Measurements from ENCODE around the gene TSPAN14.
"Not testable (repeated sequence)": the region's sequence is repeated elsewhere in the genome, so short reads cannot be mapped to it uniquely, and the experiment has no call there.

TSPAN14 gene

DNA sequence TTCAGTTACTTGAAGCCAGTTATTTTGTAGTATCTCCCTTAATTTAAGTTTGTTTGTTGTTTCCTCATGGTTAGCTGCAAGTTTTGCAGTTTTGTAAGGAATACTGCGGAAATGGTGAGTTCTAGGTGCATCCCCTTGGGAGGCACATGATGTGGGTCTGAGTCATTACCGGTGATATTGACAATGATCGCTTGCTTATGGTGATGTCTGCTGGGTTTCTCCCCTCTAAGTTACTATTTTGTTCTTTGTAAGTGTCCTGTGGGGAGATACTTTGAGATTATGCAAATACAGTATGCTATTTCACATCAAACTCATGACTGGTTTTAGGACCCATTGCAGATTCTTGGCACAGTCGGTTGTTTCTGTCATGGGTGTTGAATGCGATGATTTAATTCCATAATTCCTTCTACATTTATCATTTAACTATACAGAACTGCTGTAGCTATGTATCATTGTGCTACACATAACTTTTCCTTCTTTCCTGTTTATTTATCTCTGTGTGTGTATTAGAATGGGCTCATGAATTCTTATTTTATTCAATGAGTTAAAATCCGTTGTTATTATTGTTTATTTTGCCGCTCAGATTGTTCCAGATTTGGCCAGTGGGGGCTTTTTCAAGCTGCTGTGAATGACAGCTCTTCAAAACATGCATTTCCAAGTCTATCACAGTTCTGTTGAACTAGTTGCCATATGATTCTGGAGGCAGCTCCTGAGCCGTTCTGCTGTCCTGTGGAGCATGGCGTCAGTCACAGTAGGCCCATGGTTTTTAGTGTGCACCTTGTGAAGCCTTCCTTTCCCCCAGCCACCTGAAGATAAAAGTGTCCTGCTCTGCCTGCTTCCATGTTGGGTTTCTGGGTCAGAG lies 18.4 kb downstream of the TSPAN14 start:
- no peak for DNase-seq

DNA sequence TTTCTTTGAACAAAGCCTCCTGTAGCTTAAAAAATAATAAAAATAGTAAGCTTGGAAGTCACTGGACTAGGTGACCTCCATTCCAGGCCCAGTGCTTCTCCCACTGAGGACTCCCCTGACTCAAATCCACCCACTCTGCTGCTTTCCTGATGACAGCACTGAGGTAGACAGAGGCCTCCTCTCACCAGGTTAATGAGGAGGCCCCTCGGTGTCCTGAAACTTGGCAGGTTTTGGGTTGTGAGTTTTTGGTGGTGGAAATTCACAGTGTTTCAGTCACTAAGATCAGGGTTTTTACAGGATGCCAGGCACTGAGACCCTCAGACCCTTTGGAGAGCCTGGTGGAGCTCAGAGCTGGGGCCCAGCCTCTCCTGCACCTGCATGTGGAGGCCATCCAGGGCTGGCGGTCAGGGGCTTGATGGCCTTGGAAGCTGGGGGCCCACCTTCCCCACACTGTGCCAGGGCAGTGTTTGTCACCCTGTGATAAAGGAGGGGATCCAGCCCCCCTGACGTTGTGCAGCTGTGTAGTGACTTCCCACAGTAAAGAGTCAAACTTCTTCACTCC lies 19.1 kb downstream of the TSPAN14 start:
- DNase-seq: no peak

DNA sequence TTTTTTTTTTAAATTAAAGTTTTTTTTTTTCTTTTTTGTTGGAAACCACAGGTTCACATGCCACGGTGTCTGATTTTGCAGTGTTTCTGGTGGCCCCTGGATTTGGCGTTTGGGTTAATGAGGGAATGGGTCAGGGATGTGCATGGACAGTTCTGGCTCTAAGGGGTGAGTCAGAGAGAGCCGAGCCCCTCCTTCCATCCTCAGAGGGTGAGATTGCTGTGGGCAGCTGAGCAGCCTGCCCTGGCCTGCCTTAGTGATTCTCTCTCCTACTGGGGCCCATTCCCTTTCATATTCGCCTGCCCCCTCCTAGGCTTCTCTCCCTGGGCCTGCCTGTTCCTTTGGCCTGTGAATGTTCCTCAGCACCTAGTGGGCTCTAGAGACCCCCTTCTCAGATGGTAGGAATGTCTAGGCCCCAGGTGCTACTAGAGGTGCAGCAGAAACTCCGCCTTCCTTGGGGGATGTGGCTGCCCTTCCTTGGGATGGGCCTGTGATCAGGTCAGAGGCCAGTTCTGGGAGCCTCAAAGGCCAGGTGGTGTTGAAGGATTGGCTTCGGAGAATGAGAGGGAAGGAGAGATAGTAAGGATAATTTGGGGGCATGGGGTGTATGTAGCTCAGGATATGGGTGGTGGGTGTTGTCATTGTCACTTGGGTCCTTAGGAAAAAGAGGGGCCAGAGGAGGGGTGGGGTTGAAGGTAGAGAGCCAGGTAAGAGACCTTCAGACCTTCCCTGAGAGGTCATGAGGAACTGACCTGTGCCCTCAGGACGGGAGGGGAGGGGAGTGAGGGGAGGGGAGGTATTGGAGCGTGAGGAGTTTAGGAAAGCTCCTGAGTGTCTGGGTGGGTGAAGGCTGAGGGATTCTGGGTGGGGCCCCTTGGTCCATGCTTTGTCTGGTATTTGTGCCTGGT lies 19.8 kb downstream of the TSPAN14 start:
- DNase-seq: no peak

DNA sequence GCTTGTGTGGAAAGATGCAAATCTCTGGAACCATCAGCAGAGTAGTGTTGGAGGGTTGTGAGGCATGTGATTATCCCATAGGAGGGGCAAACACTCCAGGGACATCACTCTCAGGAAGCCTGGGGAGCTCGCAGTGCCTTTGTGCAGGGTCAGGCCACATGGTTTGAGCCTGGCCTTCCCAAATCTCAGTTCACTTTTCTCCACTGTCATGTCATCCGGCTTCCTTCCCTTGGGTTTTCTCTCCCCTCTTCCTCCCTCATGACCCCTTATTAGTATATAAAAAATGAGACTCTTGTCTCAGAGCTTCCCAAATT lies 20.4 kb downstream of the TSPAN14 start:
- no peak for DNase-seq

DNA sequence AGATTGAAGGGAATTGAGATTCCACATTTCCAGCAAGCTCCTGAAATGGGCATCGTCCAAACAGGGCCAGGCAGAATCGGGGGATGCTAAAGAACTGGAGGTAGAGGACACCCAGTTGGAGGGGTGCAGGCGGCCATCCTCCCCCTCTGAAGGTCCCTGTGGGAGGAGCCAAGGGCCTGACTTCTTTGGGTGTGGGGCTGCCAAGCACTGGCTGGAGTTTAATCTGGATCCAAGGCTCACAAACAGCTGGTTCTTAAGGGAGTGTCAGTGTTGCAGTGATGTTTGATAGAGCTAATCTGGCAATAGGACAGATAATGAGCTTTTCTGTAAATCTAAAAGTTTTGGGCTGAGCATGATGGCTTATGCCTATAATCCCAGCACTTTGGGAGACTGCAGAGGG lies 20.8 kb downstream of the TSPAN14 start:
- DNase-seq: no peak

DNA sequence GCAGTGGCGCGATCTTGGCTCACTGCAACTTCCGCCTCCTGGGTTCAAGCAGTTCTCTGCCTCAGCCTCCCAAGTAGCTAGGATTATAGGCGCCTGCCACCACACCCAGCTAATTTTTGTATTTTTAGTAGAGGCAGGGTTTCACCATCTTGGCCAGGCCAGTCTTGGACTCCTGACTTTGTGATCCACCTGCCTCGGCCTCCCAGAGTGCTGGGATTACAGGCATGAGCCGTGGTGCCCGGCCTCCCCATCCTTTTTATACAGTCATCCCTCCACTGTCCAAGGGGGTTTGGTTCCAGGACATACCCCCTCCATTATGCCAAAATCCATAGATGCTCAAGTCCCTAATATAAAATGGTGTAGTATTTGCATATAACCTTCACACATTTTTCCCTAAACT lies 21.5 kb downstream of the TSPAN14 start:
- DNase-seq: not testable (repeated sequence)

DNA sequence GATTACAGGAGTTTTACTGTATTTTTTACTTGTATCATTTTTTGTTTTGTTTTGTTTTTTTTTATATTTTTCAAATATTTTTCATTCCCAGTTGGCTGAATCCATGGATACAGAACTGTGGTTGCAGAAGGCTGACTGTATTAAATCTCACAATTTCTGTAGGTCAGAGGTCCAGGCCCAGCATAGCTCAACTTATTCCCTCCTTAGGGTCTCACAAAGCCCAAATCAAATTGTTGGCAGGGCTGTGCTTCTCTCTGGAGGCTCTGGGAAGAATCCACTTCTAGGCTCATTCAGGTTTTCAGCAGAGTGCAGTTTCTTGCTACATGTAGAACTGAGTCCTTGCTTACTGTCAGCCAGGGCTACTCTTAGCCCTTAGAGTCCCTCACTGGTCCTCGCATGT lies 22.6 kb downstream of the TSPAN14 start:
- DNase-seq: no peak

DNA sequence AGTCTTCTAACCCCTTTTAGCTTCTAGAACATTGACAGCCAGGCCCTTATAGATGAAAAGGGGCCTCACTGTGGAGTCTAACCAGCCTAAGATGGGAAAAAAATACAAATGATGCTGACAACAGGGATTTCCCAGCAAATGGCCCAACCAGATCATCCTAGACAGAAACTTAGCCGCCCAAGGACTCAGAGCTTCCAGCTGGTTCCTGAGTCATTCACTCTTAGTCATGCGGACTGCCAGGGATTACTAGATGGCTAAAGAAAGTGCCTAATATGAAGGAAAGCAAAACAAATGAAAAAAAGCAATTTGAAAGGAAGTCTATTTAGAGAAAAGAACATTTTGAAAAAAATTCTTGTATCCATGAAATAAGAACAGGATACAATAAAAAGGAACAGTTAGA lies 23.7 kb downstream of the TSPAN14 start:
- DNase-seq: no peak

DNA sequence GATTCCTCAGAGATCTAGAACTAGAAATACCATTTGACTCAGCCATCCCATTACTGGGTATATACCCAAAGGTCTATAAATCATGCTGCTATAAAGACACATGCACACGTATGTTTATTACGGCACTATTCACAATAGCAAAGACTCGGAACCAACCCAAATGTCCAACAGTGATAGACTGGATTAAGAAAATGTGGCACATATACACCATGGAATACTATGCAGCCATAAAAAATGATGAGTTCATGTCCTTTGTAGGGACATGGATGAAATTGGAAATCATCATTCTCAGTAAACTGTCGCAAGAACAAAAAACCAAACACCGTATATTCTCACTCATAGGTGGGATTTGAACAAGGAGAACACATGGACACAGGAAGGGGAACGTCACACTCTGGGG lies 26.3 kb downstream of the TSPAN14 start:
- not testable (repeated sequence) for DNase-seq

DNA sequence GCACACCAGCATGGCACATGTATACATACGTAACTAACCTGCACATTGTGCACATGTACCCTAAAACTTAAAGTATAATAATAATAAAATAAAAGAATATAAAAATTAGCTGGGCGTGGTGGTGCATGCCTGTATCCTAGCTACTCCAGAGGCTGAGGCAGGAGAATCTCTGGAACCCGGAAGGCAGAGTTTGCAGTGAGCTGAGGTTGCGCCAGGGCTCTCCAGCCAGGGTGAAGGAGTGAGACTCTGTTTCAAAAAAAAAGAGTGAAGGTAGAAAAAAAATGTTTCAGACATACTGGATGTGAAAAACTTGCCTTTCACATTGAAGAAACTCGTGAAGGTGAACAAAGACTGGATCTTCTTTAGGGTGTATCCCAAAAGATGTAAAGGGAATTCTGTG lies 26.7 kb downstream of the TSPAN14 start:
- no peak for DNase-seq

DNA sequence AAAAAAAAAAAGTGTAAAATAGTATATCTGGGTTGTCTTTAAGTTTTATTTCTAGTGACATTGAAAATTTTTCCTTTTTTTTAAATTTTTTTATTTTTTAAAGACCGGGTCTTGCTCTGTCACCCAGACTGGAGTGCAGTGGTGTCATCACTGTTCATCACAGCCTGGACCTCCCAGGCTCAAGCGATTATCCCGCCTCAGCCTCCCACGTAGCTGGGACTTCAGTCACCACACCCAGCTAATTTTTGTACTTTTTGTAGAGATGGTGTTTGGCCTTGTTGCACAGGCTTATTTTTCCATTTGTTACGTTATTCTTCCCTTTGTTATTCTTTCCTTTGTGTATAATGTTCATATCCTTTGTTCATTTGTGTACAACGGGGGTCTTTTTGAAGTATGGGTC lies 30.1 kb downstream of the TSPAN14 start:
- no peak for DNase-seq

DNA sequence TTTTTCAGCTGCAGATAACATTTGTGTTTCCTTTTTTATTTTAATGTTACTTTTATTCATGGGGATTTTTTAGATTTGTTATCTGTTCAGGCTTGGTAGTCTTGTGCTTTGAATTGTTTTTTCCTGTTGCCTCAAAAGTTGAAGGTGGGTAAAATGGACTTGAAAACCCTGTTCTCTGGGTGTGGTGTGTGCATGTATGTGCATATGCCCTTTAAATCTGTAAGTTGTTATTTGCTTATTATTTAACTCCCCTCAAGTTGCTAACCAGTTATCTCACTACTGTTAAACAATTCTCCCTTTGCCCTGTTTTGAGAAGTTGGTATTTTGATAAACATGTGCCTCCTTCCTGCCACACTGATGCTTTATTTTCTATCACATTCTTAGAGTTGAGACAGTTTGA lies 30.6 kb downstream of the TSPAN14 start:
- no peak for DNase-seq

DNA sequence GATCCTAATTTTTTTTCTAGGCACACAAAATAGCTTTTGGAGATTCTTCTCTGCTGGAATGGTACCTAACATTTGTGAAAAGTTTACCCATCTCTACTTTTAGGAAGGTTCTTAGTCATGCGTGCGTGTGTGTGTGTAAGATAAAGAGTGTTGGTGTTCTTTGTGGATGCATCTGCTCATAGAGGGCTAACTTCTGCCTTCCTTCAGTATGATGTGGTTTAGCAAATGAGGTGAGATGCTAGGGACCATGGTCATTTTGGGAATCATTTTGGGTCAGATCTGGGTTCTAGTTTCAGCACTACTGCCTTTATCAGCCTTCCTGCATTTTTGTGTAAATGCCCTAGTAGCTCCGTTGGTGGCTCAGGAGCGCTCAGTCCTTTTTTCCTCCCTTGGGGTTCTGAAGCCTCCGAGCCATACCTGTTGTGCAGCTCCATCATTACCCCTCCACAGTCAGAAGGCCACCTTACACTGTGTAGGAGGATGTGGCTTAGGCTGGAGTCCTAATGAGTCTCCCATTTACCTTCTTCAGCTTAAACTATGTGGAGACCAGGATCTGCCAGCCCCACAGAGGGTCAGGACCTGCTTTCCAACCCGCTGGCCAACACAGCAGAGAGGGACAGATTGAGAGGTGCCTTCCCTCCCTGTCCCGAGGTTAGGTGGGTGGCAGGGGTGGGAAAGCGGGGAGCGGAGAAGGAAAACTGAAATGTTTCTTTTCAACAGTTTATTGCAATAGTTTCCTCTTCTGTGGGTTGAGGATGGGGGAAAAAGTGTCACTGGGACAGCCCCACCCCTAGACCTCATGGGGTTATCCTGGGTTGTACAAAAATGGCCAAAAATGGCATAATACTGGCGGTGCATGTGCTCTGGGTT lies 31.2 kb downstream of the TSPAN14 start:
- DNase-seq: no peak

DNA sequence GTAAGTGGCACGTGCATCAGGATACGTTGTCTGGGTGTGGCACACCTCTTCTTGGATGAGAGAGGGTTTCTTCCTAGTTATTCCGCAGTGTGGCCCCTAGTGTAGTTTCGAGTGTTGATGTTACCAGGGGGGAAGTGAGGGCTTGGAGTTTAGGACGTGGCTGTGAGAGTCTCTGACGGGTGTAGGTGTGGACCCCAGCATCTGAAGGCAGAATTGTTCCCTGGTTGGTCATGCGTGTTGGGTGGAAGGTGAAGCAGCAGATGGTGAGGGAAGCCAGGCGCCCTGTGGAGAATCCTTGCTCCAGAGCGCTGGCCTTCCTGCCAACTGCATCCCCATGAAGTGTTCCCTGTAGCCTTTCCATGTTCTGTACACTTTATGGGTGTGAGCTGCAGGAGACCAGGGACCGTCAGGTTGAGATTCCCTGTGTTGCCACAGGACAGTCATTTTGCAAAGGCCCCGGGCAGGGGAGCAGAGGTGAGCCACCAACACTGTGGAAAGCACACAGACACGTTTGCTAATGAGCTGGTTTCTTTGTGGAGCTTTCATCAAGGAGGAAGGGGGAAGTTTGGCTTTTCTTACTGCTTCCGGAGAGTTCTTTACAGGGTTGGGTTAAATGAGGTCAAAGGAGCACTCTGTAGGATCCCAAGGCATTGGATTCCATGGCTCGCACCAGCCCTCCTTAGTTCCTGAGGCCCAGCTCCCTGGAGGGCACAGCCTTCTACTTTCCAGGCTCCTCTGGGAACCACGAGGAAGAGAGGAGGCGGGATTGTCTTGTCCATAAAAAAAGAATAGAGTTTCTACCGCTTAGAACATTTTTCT lies 32.0 kb downstream of the TSPAN14 start:
- DNase-seq: no peak

DNA sequence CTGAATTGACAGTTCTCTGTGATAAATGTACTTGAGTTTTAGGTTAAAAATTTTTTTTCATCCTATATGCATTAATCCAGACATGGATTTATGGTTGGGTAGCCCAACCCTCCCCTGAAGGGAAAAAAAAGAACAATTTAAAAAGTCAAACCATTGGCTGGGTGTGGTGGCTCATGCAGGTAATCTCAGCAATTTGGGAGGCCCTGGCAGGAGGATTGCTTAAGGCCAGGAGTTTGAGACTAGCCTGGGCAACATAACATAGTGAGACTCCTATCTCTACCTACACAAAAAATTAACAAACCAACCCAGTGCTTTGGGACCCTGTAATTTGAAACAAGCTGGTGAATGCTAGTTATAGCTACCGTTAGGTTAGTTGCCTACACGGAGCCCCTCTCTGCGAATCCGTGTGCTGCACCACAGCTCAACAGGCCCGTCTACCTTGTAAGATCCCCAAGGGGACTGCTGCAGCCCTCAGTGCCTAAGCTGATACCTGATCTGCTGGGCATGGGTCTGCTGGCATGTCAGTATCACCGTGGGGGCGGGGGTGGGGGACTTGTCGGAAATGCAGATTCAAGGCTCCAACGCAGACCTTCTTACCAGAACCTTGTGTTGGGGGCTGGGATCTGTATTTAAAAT lies 32.8 kb downstream of the TSPAN14 start:
- no peak for DNase-seq

DNA sequence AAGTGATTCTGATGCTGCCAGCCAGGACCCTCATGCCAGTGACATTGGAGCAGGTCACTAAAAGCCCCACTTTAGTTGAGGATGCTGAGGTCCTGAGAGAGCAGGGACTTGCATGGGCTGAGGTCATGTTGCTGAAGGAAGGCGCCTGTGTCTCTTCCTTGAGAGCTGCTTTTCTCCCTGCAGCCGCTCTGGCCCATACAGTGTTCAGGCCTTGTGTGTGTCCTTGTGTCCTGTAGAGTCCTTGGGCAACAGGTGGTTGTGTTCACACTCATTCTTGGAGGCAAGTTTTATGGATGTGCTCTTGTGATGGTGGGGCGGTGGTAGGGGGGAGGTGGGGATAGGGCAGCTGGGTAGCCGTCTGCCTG lies 33.3 kb downstream of the TSPAN14 start:
- no peak for DNase-seq

DNA sequence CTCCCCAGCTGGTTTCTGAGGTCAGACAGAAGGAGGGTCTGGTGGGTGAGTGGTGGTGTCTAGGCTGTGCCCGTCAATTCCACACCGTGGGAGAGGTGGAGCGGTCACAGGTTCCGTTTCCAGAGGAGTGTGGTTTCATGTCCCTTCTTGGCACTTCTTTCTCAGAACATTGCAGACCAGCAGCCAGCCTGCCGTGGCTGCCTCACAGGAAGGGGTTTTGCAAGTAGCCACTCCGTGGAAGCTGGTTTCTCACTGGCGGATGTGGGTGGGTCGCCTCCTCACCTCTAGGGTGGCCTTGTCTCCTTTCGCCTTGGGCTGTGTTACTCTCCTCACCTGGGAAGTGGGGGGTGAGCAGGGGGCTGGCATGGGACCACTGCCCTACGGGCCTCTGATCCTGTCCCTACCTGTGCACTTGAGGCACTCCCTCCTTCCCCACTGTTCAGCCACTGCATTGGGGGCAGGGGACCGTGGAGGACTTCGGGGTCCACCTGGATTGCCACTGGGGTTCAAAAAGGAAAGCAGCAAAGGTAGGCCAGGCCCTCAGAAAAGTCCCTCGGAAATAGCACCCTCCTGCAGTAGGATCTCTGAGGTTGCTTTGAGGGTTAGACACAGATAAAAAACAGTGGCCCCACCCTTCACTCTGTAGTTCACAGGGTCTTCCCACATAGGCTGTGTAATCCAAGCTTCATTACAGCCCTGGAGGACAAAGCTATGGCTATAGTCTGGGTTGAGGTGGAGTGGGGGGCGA lies 33.9 kb downstream of the TSPAN14 start:
- DNase-seq: no peak

DNA sequence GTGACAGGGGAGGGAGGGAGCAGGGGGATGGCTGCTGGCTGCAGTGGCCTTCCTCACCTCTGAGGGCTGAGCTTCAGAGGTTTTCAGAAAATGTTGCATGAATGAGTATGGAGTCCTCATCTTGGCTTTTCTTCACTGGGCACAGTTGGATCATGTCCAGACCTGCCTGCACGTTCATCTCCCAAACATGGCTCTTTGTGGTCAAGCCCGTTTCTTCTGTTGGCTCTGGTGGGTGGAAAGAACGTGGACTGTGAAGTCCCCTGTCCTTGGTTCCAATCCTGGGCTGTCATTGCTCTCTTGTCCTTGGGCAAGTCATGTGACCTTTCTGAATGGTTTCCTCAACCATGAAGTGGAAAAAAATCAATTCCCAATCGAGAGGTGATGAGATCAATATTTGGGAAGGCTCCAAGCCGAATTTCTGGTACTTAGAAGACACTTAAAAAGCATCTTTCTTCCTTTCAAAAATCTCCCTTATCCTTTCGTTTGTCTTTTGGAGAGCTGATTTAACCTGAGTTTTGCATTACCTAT lies 34.5 kb downstream of the TSPAN14 start:
- no peak for DNase-seq

DNA sequence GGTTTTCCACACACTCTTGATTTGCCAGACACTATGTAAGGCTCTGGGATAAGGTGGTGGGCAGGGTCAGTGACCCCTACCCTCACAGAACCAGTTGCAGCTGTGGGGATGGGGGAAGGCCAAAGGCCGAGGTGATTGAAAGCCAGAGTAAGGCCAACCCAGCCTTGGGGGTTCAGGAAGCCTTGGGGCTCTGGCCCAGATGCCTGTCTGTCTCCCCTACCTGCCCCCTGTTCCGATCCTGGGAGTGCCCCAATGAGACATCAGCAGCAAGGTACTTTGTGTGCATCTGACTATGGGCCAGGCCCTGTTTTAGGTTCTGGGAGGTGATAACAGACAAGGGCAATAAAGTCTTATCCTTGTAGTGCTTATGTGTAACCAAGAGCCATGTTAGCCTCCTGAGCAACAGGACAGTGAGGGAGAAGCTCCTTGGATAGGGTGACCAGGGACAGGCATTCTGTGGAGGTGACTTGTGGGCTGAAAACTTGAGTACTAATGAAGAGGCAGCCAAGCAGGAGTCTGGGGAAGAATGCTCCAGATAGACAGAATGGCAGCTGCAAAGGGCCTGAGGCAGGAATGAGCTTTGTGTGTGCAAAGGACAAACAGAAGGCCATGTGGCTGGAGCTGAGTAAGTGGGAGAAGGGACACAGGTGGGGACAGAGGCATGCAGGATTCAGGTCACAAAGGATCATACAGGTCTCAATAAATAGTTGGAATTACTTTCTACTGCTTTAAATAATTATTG lies 35.4 kb downstream of the TSPAN14 start:
- DNase-seq: no peak
